A549 (cell line): ENCODE results near the gene PLIN4. TPM values are rescaled to one million over a fixed set of nuclear protein-coding genes. Genes with fewer than 3 reads are reported as not detected.

Source experiments
- ATAC-seq, 2 experiments: fragments of 200-7000 bp in 1 of 2; fragments of >200 bp in 1 of 2; cut with Nextera tagmentation in 1 of 2; cut with Tn5 transposase in 1 of 2; 3 replicates each; pipeline versions ENCODE4 v1.8.0 to v1.9.1; 2018 to 2020; ENCODE audit warnings: mild to moderate bottlenecking in 1 of 2, moderate library complexity in 1 of 2
- CTCF ChIA-PET: fragments of 300-600 bp; sonication (Branson Sonifier 250); formaldehyde crosslinking; extraction: SDS; loops from one replicate; lab custom pipeline; 2021; ENCODE audit warnings: antibody characterized with exemption, inconsistent platforms; lab: Yijun Ruan, JAX
- POLR2A ChIA-PET: fragments of 350-600 bp; formaldehyde crosslinking; extraction: SDS; loops from one replicate; lab custom pipeline; 2021; ENCODE audit warnings: antibody characterized with exemption, inconsistent platforms; lab: Yijun Ruan, JAX
- DNase-seq, 2 experiments: peaks; one replicate each; pipeline versions ENCODE4 v3.0.0 to v3.0.0-alpha.2; 2011 to 2016; ENCODE audit warnings: low read depth in 1 of 2, low spot score in 1 of 2
- FAIRE-seq: peaks from 2 replicates; lab custom pipeline; 2011; peaks lifted over from hg19 to GRCh38; lab: Jason Lieb, UNC
- H3K27ac ChIP-seq, 2 experiments: fragments of >200 bp; sonication (Bioruptor Twin); formaldehyde crosslinking; 3 replicates each; pipeline ENCODE4 v1.5.1; 2016 to 2017
- H3K4me1 ChIP-seq: fragments of >200 bp; sonication (Bioruptor Twin); formaldehyde crosslinking; 3 replicates; pipeline ENCODE4 v1.6.1; 2016
- H3K4me2 ChIP-seq: fragments of >200 bp; sonication (Bioruptor Twin); formaldehyde crosslinking; 3 replicates; pipeline ENCODE4 v1.6.1; 2016
- H3K4me3 ChIP-seq: fragments of >200 bp; sonication (Bioruptor Twin); formaldehyde crosslinking; 3 replicates; pipeline ENCODE4 v1.5.1; 2016
- H3K9me3 ChIP-seq: fragments of >200 bp; sonication (Bioruptor Twin); formaldehyde crosslinking; 3 replicates; pipeline ENCODE4 v1.6.1; 2016
- CHD4 ChIP-seq: fragments of 200-600 bp; sonication (generic); IDR thresholded peaks from 2 replicates; pipeline ENCODE4 v1.6.1; 2016; ENCODE audit warnings: antibody characterized with exemption, mild to moderate bottlenecking, borderline replicate concordance
- EHMT2 ChIP-seq: fragments of 200-600 bp; sonication (generic); IDR thresholded peaks from 2 replicates; pipeline ENCODE4 v1.6.1; 2016; ENCODE audit warnings: antibody characterized with exemption, low read depth, mild to moderate bottlenecking, moderate library complexity
- FOXS1 ChIP-seq: fragments of 250-450 bp; sonication (Bioruptor Pico); IDR thresholded peaks from 2 replicates; pipeline ENCODE4 v1.5.0; 2020; ENCODE audit warnings: mild to moderate bottlenecking, moderate library complexity
- HDAC2 ChIP-seq: fragments of 200-600 bp; sonication (generic); IDR thresholded peaks from 2 replicates; pipeline ENCODE4 v1.6.1; 2016
- HOXB13 ChIP-seq: fragments of 250-450 bp; sonication (Bioruptor Pico); IDR thresholded peaks from 2 replicates; pipeline ENCODE4 v1.5.0; 2020; ENCODE audit warnings: low read depth, mild to moderate bottlenecking, moderate library complexity
- HOXB5 ChIP-seq: fragments of 250-450 bp; sonication (Bioruptor Pico); IDR thresholded peaks from 2 replicates; pipeline ENCODE4 v1.5.0; 2020; ENCODE audit warnings: mild to moderate bottlenecking, moderate library complexity
- JUN ChIP-seq, 2 experiments: fragments of >200 bp; sonication (Bioruptor Twin); formaldehyde crosslinking; IDR thresholded peaks; 2 replicates in 1 of 2; 3 replicates in 1 of 2; pipeline ENCODE4 v1.6.1; 2016 to 2017
- KDM5A ChIP-seq: fragments of 200-600 bp; sonication (generic); IDR thresholded peaks from 2 replicates; pipeline ENCODE4 v1.6.1; 2016; ENCODE audit warnings: antibody characterized with exemption, mild to moderate bottlenecking
- MAFK ChIP-seq: fragments of 450-650 bp; IDR thresholded peaks from 2 replicates; pipeline ENCODE4 v1.6.1; 2014; ENCODE audit not compliant: partially characterized antibody
- MAZ ChIP-seq: fragments of 150-350 bp; IDR thresholded peaks from 2 replicates; pipeline ENCODE4 v1.6.1; 2014; ENCODE audit warnings: antibody characterized with exemption, low read depth, low read length, borderline replicate concordance
- NPAS2 ChIP-seq: fragments of 250-450 bp; sonication (Bioruptor Pico); IDR thresholded peaks from 2 replicates; pipeline ENCODE4 v1.8.0; 2022; ENCODE audit warnings: mild to moderate bottlenecking, moderate library complexity, borderline replicate concordance
- RAD21 ChIP-seq, 2 experiments: fragments of >200 bp in 1 of 2; sonication (Bioruptor Twin) in 1 of 2; formaldehyde crosslinking in 1 of 2; IDR thresholded peaks in 1 of 2; conservative IDR thresholded peaks in 1 of 2; 2 replicates in 1 of 2; 3 replicates in 1 of 2; pipeline ENCODE4 v1.6.1; 2012 to 2018; ENCODE audit warnings: inconsistent platforms in 1 of 2
- RARB ChIP-seq: fragments of 250-450 bp; sonication (Bioruptor Pico); IDR thresholded peaks from 2 replicates; pipeline ENCODE4 v1.8.0; 2021; ENCODE audit warnings: mild to moderate bottlenecking, moderate library complexity
- RCOR1 ChIP-seq: fragments of 150-350 bp; IDR thresholded peaks from 2 replicates; pipeline ENCODE4 v1.6.1; 2014; ENCODE audit warnings: antibody characterized with exemption, low read length, low read depth
- SMC3 ChIP-seq: fragments of >200 bp; sonication (Bioruptor Twin); formaldehyde crosslinking; IDR thresholded peaks from 3 replicates; pipeline ENCODE4 v1.6.1; 2018; ENCODE audit warnings: inconsistent platforms
- TFCP2L1 ChIP-seq: fragments of 250-450 bp; sonication (Bioruptor Pico); IDR thresholded peaks from 2 replicates; pipeline ENCODE4 v1.5.0; 2021; ENCODE audit warnings: mild to moderate bottlenecking
- TP53 ChIP-seq: fragments of 250-450 bp; sonication (Bioruptor Pico); IDR thresholded peaks from 2 replicates; pipeline ENCODE4 v1.5.0; 2021; ENCODE audit warnings: mild to moderate bottlenecking, moderate library complexity
- ZFP36 ChIP-seq: fragments of 450-650 bp; IDR thresholded peaks from 2 replicates; pipeline ENCODE4 v1.6.1; 2014; ENCODE audit warnings: borderline replicate concordance; ENCODE audit not compliant: partially characterized antibody
- WGBS: methylation state at CpG from one replicate; pipeline ENCODE4 v1.1.6; 2017; ENCODE audit errors: missing lambda C conversion rate; 5-methylcytosine and 5-hydroxymethylcytosine counted together
- polyA plus RNA-seq, 4 experiments: library from polyadenylated mRNA; depleted of rRNA in 3 of 4; stranded (reverse); fragments of >200 nt; fragmentation: RNase III in 1 of 4; extraction: RNeasy Plus Mini Kit Qiagen cat#74134 plus additional on column Dnase treatment in 1 of 4; gene quantifications; 2 replicates in 3 of 4; 3 replicates in 1 of 4; pipeline ENCODE4 v1.2.3, GENCODE V29; 2011 to 2017
- TF ChIP-seq, protein P1 (sequence below): fragments of 150-350 bp; IDR thresholded peaks from 2 replicates; pipeline ENCODE4 v1.6.1; 2014; ENCODE audit warnings: low read depth, mild to moderate bottlenecking, low read length
- TF ChIP-seq, protein P2 (sequence below): fragments of >200 bp; sonication (Bioruptor Twin); formaldehyde crosslinking; IDR thresholded peaks from 3 replicates; pipeline ENCODE4 v1.5.1; 2016
- TF ChIP-seq, protein P3 (sequence below): IDR thresholded peaks from 2 replicates; pipeline ENCODE4 v1.6.1; 2012
- TF ChIP-seq, protein P4 (sequence below): fragments of 250-450 bp; sonication (Bioruptor Pico); IDR thresholded peaks from 2 replicates; pipeline ENCODE4 v1.5.0; 2020; ENCODE audit warnings: low read depth, mild to moderate bottlenecking, moderate library complexity

PLIN4 gene
- polyA plus RNA-seq, 2 of the 4 experiments (the other 2 are of a cell fraction), result 0.04 to 0.23 TPM

DNA sequence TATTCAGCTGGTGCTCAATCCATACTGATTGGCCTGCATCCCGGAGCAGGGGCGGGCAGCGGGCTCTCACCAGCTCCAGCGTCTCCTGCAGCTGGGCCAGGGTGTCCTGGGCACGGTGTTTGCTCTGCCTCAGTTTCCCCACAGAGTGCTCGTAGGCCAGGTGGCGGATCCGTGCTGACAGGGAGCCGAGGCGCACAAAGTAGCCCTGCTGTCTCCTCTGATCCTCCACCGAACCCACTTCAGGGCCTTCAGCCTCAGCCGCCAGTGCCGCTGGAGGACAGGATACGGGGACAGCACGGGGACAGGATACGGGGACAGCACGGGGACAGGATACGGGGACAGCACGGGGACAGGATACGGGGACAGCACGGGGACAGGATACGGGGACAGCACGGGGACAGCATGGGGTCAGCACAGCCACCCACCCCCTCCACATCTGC lies 7.3 kb upstream of the PLIN4 start:
- no peak for FAIRE-seq
- POLR2A ChIA-PET, result interaction anchor here (0.6 kb wide), 1 partner anchor 59 kb away, joined by 9 read pairs; no protein-coding TSS in a partner anchor

DNA sequence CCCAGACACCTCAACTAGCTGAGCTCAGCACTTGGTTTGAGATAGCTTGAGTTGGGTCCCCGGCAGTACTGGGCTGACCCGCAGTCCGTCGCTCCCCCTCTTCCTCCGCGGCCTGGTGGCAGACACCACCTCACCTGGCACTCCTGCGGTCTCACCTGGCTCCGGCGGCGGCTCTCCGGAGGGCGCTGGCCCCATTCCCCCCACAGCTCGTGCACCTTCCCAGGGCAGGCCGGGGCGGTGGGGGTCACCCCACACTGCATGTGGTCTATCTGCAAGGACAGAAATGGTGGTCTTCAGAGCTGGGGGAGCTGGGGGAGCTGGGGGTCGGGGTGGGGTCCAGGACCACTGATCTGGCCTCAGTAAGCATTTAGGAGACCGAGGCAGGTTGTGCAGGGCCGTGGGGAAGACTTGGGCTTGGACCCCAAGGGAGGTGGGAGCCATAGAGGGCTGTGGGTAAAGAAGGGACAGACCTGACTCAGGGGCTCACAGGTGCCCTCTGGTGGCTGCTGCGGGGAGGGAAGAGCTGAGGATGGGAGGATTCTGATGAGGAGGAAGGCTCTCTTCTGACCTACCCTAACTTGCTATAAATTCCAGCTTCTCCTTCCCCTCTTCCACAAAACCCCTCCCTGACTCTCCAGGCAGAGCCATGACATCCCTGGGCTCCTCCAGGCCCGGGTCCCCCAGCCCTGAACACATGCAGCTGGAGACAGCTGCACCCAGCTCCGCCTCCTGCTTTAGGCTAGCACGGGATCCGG lies 6.7 kb upstream of the PLIN4 start:
- CTCF ChIA-PET, result interaction anchor here (0.5 to 3.3 kb wide), 29 partner anchors 8 to 258 kb away, joined by 3 to 51 read pairs (median 5); partner anchors contain the start of genes LRG1 and PLIN5
- H3K27ac ChIP-seq, result no peak overlapping the region
- POLR2A ChIA-PET, result interaction anchor here (0.6 kb wide), 1 partner anchor 59 kb away, joined by 9 read pairs; no protein-coding TSS in a partner anchor
- ATAC-seq (peak; percentile 82 to 84), FAIRE-seq (no peak)
- 51% methylated on average over 21 of the region's 23 CpGs for WGBS
- TF ChIP-seq HDAC2, result no peak
- TF ChIP-seq HOXB5 (CRISPR knock-in tag), result no peak
- no peak for TF ChIP-seq JUN (IDR thresholded peaks at IDR 0.05)
- TF ChIP-seq, protein P1, sequence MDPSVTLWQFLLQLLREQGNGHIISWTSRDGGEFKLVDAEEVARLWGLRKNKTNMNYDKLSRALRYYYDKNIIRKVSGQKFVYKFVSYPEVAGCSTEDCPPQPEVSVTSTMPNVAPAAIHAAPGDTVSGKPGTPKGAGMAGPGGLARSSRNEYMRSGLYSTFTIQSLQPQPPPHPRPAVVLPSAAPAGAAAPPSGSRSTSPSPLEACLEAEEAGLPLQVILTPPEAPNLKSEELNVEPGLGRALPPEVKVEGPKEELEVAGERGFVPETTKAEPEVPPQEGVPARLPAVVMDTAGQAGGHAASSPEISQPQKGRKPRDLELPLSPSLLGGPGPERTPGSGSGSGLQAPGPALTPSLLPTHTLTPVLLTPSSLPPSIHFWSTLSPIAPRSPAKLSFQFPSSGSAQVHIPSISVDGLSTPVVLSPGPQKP, result no peak
- TF ChIP-seq RAD21 (conservative IDR thresholded peaks at IDR 0.05 in 1 of 2, IDR thresholded peaks at IDR 0.05 in 1 of 2), result peak; percentile 34; a peak in 4 of 5 replicates
- peak; percentile 40 for TF ChIP-seq ZFP36
- TF ChIP-seq, protein P2, sequence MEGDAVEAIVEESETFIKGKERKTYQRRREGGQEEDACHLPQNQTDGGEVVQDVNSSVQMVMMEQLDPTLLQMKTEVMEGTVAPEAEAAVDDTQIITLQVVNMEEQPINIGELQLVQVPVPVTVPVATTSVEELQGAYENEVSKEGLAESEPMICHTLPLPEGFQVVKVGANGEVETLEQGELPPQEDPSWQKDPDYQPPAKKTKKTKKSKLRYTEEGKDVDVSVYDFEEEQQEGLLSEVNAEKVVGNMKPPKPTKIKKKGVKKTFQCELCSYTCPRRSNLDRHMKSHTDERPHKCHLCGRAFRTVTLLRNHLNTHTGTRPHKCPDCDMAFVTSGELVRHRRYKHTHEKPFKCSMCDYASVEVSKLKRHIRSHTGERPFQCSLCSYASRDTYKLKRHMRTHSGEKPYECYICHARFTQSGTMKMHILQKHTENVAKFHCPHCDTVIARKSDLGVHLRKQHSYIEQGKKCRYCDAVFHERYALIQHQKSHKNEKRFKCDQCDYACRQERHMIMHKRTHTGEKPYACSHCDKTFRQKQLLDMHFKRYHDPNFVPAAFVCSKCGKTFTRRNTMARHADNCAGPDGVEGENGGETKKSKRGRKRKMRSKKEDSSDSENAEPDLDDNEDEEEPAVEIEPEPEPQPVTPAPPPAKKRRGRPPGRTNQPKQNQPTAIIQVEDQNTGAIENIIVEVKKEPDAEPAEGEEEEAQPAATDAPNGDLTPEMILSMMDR, result peak; percentile 54
- no peak for TF ChIP-seq HOXB13 (CRISPR knock-in tag)
- TF ChIP-seq RARB (CRISPR knock-in tag), result no peak
- TF ChIP-seq CHD4, result no peak
- TF ChIP-seq KDM5A, result no peak
- peak; percentile 38; the same call in 2 of the 3 replicates for TF ChIP-seq SMC3
- TF ChIP-seq NPAS2 (CRISPR knock-in tag), result no peak
- TF ChIP-seq, all 56 proteins: peak for 4
- peaks cover 5% of the 10 kb centered on the region; the same call in 1 of the 3 replicates for H3K4me1 ChIP-seq
- peak; percentile 51 to 63 for DNase-seq
- H3K4me3 ChIP-seq, result no peak overlapping the region
- H3K4me2 ChIP-seq, result no peak overlapping the region
- H3K9me3 ChIP-seq, result no peaks in the 10 kb centered on the region

More for the DNA sequence above, 7.3 kb upstream of the PLIN4 start:
- no peak overlapping the region for H3K4me2 ChIP-seq
- no peak overlapping the region for H3K27ac ChIP-seq
- H3K4me1 ChIP-seq, result peaks cover 5% of the 10 kb centered on the region; the same call in 1 of the 3 replicates
- H3K4me3 ChIP-seq, result no peak overlapping the region
- no peak for DNase-seq
- no peak for ATAC-seq
- TF ChIP-seq JUN (IDR thresholded peaks at IDR 0.05) (no peak), TFCP2L1 (no peak), ZFP36 (no peak), MAZ (no peak), FOXS1 (CRISPR knock-in tag) (no peak), NPAS2 (CRISPR knock-in tag) (no peak), SMC3 (no peak), EHMT2 (no peak), RCOR1 (no peak), CHD4 (no peak), MAFK (no peak), TP53 (CRISPR knock-in tag) (no peak)
- TF ChIP-seq, protein P3, sequence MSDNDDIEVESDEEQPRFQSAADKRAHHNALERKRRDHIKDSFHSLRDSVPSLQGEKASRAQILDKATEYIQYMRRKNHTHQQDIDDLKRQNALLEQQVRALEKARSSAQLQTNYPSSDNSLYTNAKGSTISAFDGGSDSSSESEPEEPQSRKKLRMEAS, result no peak
- TF ChIP-seq, protein P4, sequence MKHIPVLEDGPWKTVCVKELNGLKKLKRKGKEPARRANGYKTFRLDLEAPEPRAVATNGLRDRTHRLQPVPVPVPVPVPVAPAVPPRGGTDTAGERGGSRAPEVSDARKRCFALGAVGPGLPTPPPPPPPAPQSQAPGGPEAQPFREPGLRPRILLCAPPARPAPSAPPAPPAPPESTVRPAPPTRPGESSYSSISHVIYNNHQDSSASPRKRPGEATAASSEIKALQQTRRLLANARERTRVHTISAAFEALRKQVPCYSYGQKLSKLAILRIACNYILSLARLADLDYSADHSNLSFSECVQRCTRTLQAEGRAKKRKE, result no peak
- no peaks in the 10 kb centered on the region for H3K9me3 ChIP-seq
- 37% methylated on average over 10 of the region's 23 CpGs for WGBS
- CTCF ChIA-PET, result interaction anchor here (0.5 to 3.3 kb wide), 25 partner anchors 8 to 258 kb away, joined by 3 to 51 read pairs (median 5); partner anchors contain the start of genes LRG1 and PLIN5
